T-helper 2 cell (primary cell): Measurements from ENCODE around the gene PAM16.
"Not testable (repeated sequence)": the region's sequence is repeated elsewhere in the genome, so short reads cannot be mapped to it uniquely, and the experiment has no call there.

ENCODE experiments used
- DNase-seq, 5 experiments: peaks; one replicate each; pipeline versions ENCODE4 v3.0.0 to v3.0.0-alpha.2; 2012 to 2022
- total RNA-seq, 2 donors: gene quantifications; one replicate each; lab custom pipeline; 2026; lab: John Stamatoyannopoulos, UW

The PAM16 gene
- 3.5 to 20.3 reads per million in 2 donors for total RNA-seq

DNA sequence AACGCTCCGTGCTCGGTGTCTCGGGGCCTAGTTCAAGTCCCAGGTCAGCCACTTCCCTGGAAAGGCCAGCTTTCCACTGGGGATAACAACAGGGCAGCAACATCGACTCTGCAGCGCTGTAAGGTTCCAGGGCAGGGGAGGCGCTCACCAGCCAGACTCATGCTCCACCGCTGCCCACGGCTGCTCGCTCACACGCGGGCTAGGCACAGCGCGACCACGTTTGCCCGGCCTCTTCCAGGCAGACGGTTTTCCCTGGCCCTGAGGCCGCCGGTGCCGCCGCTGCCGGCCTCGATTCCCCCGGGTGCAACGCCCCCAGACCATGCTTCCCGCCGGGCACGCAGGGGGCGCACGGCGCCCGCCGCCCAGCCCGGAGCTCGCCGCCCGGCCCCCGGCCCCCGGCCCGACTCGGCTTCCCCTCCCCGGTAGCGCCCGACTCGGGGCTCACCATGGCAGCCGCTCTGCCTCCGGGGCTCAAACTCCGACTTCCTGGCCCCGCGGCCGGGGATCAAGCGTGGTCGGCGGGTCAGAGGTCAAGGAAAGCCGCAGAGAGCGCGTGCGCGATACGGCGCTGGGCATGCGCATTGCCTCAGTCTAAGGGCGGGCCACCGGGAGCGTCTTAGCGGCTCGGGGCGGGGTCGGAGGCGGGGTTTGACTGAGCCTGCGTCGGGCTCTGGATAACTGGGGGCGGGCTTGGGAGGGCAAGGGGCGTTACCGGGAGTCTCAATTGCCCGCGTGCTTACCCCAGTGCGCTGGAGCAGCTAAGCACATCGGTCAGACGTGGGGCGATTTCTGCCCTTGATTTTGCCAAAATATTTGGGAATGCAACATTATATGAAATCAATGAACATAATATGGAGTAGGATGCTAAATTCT lies at the start of gene PAM16:
TSS of gene PAM16 (minus strand) at position 535 of the 873 bp plus-strand sequence. CDS start at position 448, 87 bp downstream.
- DNase-seq = peak; percentile 95 to 98 (median 97)

DNA sequence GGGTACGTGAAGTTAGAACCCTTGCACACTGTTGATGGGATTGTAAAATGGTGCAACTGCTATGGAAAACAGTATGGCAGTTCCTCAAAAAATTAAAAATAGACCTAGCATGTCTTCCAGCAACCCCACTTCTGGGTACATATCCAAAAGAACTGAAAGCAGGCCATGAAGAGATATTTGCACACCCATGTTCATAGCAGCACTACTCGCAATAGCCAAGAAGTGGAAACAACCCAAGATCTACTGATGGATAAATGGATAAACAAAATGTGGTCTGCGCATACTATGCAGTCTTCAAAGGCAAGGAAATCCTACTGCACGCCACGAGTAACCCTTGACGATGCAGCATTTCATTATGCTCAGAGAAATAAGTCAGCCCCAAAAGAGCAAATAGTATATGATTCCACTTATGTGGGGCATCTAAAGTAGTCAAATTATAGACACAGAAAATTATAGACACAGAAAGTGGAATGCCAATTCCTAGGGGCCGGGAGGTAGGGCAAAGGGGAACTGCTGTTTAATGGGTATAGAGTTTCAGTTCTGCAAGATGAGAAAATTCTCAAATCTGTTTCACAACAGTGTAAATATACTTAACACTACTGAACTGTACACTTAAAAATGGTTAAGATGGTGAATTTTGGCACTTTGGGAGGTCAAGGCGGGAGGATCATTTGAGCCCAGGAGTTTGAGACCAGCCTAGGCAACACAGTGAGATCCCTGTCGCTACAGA lies 48.0 kb upstream of the PAM16 start:
- peak in 1 of 5 experiments; percentile 44 for DNase-seq

DNA sequence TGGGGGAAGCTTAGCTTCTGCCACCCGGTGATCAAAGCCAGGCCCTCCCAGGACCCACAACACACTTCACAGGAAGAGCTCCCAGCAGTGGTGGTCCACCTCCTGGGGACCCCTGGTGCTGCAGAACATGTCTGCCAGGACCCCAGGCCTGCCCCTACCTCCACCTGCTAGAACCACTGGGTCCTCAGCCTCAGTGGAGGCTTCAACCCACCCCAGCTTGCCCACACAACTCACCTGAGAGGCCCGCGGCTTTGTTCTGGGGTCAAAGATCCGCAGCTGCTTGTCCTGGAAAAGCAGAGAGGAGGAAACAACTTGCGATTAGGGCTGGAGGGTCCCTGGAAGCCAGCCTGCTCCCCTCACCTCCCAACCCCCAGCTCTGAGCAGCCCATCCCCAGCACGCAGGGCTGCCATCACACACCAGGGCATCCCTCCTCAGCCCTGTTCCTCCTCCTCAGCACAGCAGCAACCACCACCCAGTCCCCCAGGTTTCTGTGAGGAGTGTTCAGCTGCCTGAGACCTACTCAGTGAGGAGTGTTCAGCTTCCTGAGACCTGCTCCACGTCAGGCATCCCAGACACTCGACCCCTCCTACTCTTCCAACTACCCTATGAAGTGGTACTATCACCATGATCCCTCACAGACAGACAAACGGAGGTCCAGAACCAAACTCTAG lies 44.1 kb upstream of the PAM16 start:
- no peak for DNase-seq

DNA sequence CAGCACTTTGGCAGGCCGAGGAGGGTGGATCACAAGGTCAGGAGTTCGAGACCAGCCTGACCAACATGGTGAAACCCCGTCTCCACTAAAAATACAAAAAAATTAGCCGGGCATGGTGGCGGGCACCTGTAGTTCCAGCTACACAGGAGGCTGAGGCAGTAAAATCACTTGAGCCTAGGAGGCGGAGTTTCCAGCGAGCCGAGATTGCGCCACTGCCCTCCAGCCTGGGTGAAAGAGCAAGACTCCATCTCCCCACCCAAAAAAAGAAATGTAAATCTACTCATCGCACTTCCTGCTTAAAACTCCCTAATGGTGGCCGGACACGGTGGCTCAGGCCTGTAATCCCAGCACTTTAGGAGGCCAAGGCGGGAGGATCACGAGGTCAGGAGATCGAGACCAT lies 42.7 kb upstream of the PAM16 start:
- not testable (repeated sequence) for DNase-seq

DNA sequence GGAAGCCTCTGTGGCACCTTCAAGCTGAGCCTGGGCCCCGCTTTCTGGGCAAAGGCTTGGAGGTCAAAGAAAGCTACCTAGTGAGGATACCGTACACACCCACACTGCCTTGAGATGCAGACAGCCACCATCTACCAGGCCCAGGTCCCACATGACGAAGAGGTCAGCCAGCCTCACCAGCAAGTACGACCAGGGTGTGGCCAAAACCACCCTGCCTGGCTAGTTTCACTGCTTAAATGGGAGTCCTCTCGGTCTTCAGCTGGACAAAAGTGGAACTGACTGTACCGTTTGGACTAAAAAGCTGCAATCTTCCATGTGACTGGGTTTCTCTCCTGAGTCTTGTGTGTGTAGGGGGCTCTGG lies 42.1 kb upstream of the PAM16 start:
- no peak for DNase-seq

DNA sequence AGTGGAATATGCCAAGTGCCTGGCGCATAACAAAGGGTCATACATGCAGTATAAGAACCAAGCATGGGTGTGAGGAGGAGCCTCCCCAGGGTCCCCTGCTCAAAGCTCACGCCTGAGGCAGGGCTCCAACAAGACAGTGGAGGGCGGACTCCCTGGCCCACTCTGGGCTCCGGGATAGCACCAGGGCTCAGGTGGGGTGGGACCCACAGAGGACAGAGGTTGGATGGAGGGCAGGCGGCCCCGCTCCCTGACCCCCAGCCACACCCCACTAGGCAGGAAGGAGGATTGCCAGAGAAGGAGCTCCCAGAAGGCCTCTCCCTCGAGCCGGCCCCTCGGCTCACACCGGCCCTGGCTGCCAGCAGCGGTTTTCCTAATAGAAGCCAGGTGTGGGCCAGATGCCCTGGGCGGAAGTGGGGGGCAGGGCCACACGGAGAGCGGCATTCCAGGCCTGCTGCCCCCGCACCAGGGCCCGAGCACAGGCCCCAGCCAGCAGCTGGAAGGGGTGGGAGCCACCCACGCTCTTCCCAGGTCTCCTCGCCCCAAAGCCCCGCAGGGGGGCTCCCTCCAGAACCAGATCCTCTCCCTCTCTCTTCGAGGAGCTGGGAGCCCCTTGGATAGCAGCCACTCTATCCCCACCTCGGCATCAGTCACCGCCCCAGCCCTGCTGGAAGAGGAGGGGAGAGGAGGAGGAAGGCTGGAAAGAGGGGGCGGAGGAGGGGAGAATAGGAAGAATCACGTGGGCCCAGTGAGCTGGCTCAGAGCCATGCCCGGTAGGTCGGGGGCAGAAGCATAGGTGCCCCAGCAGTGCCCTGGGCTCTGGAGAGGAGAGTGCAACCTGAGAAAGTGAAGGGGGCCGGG lies 41.5 kb upstream of the PAM16 start:
- DNase-seq = no peak

DNA sequence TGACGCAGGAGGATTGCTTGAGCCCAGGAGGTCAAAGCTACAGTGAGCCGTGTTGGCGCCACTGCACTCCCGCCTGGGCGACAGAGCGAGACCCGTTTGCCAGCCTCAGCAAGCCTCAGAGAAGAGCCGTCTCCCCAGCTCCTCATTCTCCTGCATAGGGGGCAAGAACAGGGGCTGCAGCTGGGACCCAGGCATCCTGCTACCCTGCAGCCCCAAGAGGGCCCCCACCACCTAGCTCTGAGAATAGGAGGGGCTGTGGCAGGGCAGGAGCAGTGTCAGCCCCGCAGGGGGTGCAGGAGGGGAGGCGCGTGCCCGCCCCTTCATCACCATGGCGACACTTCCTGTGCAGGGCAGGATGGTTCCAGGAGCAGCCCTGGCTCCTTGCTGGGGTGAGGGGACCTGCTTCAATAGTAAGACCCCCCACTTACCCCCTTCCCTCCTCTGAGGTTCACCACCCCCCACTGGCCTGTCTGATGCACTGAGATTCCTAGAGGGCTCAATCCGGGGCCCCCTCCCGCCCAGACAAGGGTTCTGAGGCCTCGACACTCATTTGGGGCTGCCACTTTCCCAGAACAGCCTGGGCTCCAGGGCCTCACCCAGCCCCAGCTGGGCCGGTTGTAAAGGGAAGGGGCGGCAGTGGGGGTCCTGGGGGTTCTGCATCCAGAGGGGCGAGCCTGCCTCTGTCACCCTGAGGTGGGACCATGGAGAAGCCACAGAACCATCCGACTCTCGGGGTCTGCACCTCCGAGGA lies 40.7 kb upstream of the PAM16 start:
- DNase-seq = no peak

DNA sequence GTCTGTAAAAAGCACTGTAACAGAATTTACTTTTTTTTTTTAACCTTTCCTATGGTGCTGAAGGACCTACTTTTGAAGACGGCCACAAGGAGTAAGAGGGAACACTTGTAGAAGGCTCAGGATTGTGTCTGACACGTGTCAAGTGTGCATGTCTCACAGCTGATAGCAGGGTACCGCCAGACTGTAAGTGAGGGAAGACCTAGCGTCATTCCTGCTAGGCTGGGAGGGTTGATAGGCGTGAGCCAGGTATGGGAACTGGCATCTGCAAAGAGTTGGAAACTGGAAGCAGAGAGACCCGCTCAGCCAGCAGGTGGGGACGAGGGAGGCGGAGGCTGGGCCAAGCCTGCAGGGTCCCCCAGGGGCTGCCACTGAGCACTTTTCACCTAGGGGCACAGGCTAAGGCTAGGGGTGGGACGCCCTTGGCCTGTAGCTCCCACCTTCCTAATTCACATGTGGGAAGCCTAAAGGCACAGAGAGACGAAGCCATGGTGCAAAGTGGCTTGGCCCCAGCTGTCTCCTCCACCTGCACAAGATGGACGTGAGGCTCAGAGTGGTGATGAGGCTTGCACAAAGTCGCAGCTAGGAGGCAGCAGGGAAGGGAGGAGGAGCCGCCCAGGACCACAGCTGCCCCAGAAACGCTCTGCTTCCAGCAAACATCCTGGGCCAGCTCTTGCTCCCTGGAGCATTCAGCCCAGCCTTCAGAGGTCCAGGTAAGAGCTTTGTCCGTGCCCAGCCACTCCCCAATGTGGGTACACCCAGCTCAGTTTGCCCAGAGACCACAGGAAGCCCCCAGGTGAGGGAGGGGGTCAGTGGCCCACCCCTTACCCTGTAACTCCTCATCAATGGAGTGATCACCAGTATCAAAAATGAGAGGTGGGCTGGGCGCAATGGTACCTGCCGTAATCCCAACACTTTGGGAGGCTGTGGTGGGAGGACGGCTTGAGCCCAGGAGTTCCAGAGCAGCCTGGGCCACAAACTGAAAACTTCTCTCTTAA lies 39.4 kb upstream of the PAM16 start:
- DNase-seq = no peak

DNA sequence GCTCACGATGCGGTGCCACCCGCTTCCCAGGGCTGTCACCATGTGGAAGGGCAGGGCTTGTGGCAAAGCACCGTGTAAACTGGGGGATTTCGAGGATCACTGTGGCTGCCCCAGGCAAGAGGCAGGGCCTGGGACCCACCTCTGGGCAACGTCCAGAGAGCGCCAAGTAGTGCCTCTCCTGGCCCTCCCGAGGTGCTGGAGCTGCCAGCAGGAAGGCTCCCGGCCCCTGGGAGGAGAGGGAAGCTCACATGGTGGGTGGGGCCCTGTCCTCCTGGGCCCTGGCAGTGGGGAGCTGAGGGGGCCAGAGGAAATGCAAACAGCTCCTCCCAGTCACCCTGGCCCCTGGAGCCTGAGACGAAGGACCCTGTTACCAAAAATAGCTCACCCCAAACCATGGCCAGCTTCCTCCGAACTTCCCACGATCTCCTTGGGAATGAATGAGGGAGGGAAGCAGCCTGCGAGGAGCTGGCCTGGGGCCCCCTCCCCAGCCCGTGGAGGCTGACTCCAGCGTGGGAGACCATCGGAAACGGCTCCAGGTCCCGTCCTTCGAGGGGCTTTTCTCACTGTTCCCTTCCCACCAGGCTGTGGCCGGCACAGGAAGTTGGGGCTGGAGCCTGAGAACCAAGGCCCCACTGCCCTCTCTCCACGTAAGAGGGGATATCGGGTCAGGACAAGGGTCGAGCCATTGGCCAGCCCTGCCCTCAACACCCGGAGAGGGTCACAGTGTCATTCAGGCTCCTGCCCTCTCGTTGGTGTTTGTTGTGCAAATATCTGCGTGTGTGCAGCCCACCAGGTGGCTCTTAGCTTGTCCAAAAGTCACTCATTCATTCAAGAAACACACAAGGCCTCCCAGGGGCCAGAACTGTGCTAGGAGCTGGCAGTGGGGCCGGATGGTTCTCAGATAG lies 38.2 kb upstream of the PAM16 start:
- DNase-seq = no peak

DNA sequence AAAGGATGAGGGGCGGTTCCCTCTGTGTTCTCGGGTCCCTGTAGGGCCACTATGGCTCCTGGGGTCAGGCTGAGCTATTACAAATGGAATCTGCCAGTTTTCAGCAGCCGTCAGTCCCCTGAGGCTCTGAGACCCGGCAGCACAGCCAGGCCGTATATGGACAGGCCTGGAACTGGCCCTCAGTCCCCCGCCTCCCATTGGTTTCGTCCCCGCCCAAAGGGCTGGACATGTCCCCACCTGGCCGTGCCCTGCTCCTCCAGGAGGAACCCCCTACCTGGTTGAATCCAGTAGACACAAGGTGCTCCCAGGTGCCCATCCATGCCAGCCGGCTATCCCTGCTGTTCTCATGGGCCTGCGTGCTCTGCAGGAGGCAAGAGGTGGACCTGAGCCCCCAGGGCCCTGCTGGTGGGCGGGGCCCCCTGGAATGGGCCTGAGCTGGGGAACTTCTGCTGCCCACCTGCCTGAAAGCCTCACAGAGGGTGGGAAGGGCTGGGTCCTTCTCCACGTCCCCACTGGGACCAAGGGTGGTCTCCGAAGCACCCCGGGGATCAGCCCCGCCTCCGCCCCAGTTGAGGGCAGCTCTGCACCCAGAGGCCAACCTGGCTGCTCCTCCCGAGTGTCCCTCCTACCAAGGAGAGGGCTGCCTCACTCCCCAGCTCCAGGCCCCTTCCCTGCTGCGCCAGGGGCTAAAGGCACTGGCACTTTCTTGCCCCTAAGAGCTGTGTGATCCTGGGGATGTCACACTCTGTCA lies 37.3 kb upstream of the PAM16 start:
- no peak for DNase-seq

DNA sequence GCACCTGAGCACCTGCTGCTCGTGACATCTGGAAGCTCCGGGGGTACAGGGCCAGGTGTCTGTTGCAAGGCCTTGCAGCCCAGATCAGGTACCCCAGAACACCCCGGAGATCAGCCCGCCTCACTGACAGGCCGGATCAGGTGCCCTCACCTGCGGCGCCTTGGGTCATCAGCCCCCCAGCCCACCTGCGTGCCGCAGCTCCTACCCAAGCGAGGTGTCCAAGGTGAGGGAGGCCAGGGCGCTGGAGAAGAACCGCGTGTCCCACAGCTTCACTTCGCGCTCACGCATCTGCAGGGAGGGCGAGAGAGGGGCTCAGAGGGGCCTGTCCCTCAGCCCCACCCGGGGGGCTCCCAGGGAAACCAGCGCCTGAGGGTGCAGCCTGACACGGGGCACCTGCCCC lies 36.7 kb upstream of the PAM16 start:
- DNase-seq = no peak

DNA sequence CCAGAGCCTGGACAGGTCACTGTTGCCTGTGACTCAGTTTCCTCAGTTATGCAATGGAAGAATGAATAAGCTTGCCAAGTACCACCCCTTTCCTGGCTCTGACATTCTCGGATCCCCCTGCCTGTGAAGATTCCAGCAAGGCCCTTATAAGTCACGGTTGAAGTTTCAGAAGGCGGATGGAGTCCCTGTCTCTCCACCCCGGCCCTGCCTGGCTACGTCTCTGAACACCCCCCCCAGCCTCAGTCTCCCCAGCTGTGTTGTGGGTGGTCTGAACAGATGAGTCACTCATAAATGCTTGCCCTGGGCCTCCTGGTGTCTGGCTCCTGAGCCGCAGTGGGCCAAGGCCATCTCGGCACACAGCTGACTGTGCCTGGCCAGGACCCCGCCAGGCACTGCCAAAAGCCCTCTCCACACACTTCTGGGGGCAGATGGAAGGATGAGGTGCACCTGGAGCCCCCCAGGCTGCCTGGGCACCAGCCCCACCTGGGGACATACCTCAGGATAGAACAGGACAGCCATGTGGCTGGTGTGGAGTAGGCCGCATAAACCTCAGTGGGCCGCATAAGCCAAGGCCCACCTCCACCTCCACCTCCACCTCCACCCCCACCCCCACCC lies 35.9 kb upstream of the PAM16 start:
- DNase-seq = no peak

DNA sequence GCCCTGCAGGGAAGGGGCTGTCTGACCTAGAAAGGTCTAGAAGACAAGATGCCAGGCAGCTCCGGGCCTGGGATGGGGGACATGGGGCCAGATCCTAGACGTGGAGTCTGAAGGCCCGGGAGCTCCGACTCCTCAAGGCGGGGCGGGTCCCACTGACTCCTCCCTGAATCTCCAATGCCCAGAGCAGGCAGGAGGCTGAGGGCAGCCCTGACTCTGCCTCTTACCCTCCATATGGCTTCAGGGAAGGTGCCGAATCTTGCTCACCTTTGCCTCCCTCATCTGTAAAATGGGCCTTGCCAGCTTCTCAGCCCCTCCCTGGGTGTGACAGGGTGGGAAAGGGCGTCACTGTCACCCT lies 35.3 kb upstream of the PAM16 start:
- DNase-seq = no peak

DNA sequence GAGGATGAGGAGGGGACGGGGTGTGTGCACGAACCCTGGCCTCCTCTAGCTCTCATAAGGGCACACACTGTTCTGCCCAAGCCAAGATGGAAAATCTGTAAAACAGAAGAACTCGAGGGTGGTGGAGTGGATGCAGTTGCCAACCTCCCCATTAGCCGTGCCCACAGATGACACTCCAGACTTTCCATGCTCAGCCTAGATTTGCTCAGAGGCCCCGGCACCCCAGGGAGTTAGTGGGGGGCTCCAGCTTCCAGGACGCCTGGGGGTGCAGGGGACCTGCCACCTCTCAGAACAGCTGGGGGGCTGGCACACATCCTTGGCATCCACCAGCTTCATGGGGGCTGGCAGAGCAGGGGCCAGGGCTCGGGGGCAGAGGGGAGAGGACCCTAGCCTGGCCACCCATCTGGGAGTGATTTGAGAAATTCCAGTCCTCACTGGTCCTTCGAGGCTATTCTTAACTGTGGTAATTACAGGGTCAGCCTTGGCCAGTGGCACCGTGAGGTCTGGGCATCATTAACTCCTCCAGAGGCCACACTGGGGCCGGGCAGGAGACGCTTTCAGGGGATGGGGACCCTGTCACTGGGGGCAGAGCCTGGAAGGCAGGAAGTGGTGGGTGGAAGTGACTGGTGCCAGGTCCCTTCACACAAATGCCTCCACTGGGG lies 34.8 kb upstream of the PAM16 start:
- DNase-seq = no peak

DNA sequence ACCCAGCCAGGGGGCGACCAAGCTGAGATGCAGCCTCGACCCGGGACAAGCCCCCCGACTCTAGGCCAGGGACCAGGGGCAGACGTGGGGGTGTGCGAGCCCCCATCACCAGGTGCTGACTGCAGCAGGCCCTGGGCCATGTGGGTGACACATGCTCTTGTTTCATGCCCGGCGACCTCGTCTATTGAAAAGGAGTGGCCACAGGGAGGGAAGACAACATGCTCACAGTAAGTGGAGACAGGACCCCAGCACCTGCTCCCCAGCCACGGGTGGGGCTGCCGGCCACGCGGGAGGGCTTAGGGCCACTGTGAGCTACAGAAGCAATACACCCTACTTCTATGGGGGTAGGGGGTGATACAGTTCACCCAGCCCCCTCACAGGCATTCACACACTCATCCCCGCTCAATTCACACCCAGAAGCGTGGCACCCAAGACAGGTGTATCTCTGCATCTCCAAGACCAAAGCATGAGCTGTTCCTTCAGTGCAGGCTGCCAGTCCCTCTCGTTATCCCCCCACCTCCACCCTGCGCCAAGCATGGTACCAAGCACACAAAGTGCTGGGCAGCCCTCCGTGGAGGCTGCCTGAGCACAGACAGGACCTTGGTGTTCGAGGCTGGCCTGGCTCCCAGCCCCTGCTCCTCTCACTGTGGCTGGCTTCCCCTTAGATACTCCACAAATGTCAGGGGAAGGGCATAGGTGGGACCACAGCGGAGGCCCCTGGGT lies 34.1 kb upstream of the PAM16 start:
- DNase-seq = no peak

DNA sequence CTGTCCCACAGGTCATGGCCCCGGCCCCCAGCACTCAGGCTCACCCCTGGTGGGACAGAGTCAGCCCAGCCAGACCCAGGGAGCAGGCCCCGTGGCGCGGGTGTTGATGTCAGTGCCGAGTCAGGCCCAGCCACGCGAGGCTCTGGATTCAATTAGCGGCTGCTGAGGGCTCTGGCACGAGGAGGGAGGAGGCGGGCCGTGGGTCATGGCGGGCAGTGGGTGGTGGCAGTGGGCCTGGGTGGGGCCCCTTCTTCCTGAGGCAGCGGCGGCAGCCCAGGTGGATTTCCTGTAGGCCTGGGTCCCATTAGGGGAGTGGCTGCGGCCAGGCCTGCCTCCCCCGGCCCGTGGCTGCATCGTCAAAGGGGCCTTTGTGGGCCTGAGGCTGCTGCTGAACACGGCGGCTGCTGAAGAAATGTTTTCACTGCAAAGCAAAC lies 33.4 kb upstream of the PAM16 start:
- no peak for DNase-seq
